NAMALWA (cell line): ENCODE data around the gene ZNG1E.
"Not testable (repeated sequence)": the region's sequence is repeated elsewhere in the genome, so short reads cannot be mapped to it uniquely, and the experiment has no call there.

Source experiments
- DNase-seq: peaks from one replicate; pipeline ENCODE4 v3.0.0-alpha.2; 2015; ENCODE audit warnings: low spot score

ZNG1E gene

DNA sequence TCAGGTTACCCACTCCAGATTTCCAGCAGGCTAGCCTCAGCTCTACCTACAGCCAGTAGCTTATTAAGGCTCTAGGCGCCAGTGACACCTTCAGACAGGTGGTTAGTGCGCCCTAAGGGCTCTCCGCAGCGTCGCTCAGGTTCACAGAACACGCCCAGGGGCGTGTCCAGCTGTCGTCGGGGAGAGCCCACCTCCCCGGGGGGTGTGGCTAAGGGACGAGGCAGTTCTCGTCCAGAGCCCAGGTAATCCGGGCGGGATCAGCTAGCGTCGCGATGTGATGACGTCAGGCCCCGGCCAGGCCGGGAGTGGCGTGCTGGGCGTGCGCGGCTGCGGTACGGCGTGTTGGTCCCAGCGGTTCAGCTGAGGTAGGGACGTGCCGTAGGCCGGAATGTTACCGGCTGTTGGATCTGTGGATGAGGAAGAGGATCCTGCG, at the start of gene ZNG1E:
TSS of gene ZNG1E (plus strand) at position 340 of the 433 bp plus-strand sequence. CDS start at position 389, 49 bp downstream.
- DNase-seq, result peak; percentile 35

DNA sequence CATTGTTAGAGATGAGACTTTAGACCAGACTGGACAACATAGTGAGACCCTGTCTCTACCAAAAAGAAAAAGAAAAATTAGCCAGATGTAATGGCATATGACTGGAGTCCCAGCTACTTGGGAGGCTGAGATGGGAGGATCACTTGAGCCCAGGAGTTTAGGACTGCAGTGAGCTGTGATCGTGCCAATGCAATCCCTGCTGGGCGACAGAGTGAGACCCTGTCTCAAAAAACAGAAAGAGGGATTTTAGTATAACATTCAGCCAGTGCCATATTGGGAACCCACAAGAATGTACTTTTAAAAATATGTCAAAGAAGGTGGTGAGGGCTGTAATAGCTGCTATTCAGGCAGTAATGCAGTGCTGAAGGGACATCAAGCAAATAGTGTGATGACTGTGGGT, 2.1 kb upstream of the ZNG1E start:
- DNase-seq, result not testable (repeated sequence)

DNA sequence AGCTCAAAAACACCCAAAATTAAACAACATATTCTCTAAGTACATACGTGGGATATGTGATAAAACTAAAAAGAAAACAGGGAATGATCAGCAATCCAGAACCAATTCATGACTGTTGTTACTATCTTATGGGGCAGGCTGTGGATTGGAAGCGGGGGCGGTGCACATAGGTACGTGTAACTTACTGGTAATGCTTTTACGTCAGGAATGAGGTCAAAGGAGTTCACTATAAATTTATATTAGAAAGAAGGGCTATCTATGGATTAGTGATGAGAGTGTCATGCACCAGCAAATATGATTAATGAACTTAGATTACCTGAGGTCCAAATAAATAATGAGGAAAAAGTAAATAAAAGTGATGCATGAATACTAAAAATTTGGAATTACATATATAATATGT, 710 bp upstream of the ZNG1E start:
- DNase-seq, result not testable (repeated sequence)

DNA sequence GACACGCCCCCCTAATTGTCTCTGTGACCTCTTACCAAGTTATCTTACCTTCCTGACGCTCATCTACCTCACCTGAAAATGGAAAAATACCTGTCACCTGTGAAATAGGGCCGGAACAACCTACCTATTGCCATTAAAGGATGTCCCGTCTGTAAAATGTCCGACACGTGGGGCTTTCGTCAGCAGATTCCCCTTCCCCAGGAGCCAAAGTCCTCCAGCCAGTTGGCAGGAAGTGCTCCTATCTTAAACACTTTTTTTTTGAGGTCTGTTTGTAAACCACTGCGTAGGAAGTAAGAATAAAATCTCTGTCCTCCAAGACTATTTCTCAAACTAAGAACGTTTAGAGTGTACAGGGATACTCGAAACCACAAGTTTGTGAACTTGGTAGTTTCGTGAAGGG, 661 bp downstream of the ZNG1E start:
- DNase-seq, result not testable (repeated sequence)

DNA sequence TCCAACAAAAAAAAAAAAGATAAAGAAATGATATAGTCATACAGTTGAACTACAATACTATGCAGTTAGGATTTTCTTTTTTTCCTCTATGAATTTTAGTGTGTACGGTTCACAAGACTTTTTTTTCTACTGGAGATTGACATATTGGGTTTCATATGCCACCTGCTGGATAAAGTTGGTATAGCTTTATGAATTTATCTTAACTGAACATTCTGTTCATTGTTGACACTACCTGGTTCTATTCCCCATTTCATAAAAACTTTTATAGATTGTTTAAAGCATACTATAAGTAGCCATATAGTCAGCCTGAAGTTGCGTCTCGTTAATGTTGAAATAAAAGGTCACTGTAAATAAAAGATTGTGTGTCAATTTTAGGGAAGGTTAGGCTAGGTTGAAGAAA, 2.8 kb downstream of the ZNG1E start:
- not testable (repeated sequence) for DNase-seq

DNA sequence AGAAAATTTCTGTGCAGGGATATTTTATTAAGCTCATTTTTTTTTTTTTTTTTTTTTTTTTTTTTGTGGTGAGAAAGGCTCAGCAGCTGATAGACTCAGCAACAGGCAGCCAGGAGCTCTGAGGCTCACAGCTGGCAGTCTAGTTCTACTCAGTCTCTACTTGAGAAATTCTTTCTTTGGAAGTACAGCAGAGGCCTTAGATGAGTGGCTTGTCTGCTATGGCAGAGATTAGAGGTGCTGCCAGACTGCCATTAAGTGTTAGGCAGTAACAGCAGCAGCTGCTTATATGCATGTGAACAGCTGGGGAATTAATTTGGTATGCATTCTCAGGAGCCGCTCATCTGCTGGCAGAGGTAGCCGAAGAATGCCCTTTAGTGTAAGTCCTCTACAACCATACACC, 27.8 kb downstream of the ZNG1E start:
- DNase-seq, result not testable (repeated sequence)

DNA sequence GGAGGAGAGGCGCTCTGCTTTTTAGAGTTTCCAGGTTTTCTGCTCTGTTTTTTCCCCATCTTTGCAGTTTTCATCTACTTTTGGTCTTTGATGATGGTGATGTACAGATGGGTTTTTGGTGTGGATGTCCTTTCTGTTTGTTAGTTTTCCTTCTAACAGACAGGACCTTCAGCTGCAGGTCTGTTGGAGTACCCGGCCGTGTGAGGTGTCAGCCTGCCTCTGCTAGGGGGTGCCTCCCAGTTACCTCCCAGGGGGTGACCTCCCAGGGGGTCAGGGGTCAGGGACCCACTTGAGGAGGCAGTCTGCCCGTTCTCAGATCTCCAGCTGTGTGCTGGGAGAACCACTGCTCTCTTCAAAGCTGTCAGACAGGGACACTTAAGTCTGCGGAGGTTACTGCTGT, 38.7 kb downstream of the ZNG1E start:
- not testable (repeated sequence) for DNase-seq

DNA sequence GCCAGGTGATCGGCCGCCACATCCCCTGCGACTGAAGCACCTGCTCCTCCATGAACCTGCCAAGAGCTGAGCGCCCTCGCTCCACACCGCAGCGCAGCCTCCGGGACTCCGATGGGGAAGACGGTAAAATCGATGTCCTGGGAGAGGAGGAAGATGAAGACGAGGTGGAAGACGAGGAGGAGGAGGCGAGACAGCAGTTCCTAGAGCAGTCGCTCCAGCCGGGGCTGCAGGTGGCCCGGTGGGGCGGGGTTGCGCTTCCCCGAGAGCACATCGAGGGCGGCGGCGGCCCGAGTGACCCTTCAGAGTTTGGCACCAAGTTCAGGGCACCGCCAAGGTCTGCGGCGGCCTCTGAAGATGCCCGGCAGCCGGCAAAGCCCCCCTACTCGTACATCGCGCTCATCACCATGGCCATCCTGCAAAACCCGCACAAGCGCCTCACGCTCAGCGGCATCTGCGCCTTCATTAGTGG, 61.4 kb downstream of the ZNG1E start, which contains the start of gene FOXD4L4:
TSS of gene FOXD4L4 (plus strand) at position 51 of the 469 bp plus-strand sequence. CDS start at position 51, 0 bp downstream.
- not testable (repeated sequence) for DNase-seq

DNA sequence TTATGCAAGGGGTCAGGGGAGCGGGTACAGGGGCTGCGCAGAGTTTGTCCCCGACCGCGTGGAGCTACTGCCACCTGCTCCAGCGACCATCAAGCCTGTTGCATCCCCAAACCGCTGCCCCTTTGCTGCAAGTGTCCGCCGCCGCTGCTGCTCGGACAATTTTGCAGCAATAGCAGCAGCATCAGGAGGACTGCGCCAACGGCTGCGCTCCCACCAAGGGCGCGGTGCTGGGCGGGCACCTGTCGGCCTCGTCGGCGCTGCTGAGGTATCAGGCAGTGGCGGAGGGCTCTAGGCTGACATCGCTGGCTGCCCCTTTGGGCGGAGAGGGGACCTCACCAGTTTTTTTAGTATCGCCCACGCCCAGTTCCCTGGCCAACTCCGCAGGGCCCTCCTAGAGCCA, 62.4 kb downstream of the ZNG1E start:
- not testable (repeated sequence) for DNase-seq
